HEK293 (cell line): Measurements from ENCODE around the gene ARG2.

ENCODE experiments used
- TF ChIP-seq, protein P1 (sequence below): fragments of 450-650 bp; formaldehyde crosslinking; IDR thresholded peaks from 2 replicates; pipeline ENCODE4 v1.5.1; 2016; ENCODE audit warnings: missing biosample characterization, missing genetic modification characterization, borderline replicate concordance

ARG2 gene

GRCh38 chr14:67698179-67698578 lies 78.5 kb downstream of the ARG2 start (continued):
- TF ChIP-seq, protein P1, sequence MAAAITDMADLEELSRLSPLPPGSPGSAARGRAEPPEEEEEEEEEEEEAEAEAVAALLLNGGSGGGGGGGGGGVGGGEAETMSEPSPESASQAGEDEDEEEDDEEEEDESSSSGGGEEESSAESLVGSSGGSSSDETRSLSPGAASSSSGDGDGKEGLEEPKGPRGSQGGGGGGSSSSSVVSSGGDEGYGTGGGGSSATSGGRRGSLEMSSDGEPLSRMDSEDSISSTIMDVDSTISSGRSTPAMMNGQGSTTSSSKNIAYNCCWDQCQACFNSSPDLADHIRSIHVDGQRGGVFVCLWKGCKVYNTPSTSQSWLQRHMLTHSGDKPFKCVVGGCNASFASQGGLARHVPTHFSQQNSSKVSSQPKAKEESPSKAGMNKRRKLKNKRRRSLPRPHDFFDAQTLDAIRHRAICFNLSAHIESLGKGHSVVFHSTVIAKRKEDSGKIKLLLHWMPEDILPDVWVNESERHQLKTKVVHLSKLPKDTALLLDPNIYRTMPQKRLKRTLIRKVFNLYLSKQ (tag by site-specific recombination), result no peak
